Measurements from ENCODE around the gene EHHADH.

The EHHADH gene

GRCh38 chr3:185225080-185225479, 28.8 kb downstream of the EHHADH start:
- Histone ChIP-seq H3K36me3 (ENCODE audit: insufficient read depth, low read length) (no peaks in the 10 kb centered on the region), H3K9me3 (ENCODE audit: control insufficient read depth, insufficient read depth, low read length) (no peaks in the 10 kb centered on the region), H3K4me1 (ENCODE audit: insufficient read depth, low read length) (no peaks in the 10 kb centered on the region), H3K9ac (ENCODE audit: low read depth, low read length) (no peak overlapping the region)

GRCh38 chr3:185221203-185221602, 32.6 kb downstream of the EHHADH start:
- H3K9ac ChIP-seq (ENCODE audit: low read depth, low read length): no peak overlapping the region

GRCh38 chr3:185216607-185216958, 37.3 kb downstream of the EHHADH start:
- Histone ChIP-seq H3K9me3 (ENCODE audit: control insufficient read depth, insufficient read depth, low read length) (no peaks in the 10 kb centered on the region), H3K4me1 (ENCODE audit: insufficient read depth, low read length) (peaks cover 8% of the 10 kb centered on the region; the same call in 1 of the 2 replicates), H3K36me3 (ENCODE audit: insufficient read depth, low read length) (no peaks in the 10 kb centered on the region), H3K9ac (ENCODE audit: low read depth, low read length) (peak overlapping the region; percentile 28; the same call in 1 of the 2 replicates)

More at GRCh38 chr3:185221203-185221602, 32.6 kb downstream of the EHHADH start:
- peaks cover 6% of the 10 kb centered on the region; the same call in 1 of the 2 replicates for H3K4me1 ChIP-seq (ENCODE audit: insufficient read depth, low read length)
- H3K36me3 ChIP-seq (ENCODE audit: insufficient read depth, low read length): no peaks in the 10 kb centered on the region
- no peaks in the 10 kb centered on the region for H3K9me3 ChIP-seq (ENCODE audit: control insufficient read depth, insufficient read depth, low read length)

GRCh38 chr3:185215873-185216606, 37.8 kb downstream of the EHHADH start:
- Histone ChIP-seq H3K4me1 (ENCODE audit: insufficient read depth, low read length) (peaks cover 8% of the 10 kb centered on the region; the same call in 1 of the 2 replicates), H3K36me3 (ENCODE audit: insufficient read depth, low read length) (no peaks in the 10 kb centered on the region), H3K9me3 (ENCODE audit: control insufficient read depth, insufficient read depth, low read length) (no peaks in the 10 kb centered on the region), H3K9ac (ENCODE audit: low read depth, low read length) (peak overlapping the region; percentile 28; the same call in 1 of the 2 replicates)

- H3K9ac ChIP-seq (ENCODE audit: low read depth, low read length): no peak overlapping the region
- no peaks in the 10 kb centered on the region for H3K9me3 ChIP-seq (ENCODE audit: control insufficient read depth, insufficient read depth, low read length)
- peaks cover 8% of the 10 kb centered on the region; the same call in 1 of the 2 replicates for H3K4me1 ChIP-seq (ENCODE audit: insufficient read depth, low read length)
- no peaks in the 10 kb centered on the region for H3K36me3 ChIP-seq (ENCODE audit: insufficient read depth, low read length)
Measured at GRCh38 chr3:185212559-185212958, 41.3 kb downstream of the EHHADH start.

GRCh38 chr3:185212086-185212485, 41.8 kb downstream of the EHHADH start:
- Histone ChIP-seq H3K36me3 (ENCODE audit: insufficient read depth, low read length) (no peaks in the 10 kb centered on the region), H3K4me1 (ENCODE audit: insufficient read depth, low read length) (peaks cover 8% of the 10 kb centered on the region; the same call in 1 of the 2 replicates), H3K9ac (ENCODE audit: low read depth, low read length) (no peak overlapping the region), H3K9me3 (ENCODE audit: control insufficient read depth, insufficient read depth, low read length) (no peaks in the 10 kb centered on the region)

GRCh38 chr3:185210621-185211142, 43.2 kb downstream of the EHHADH start:
- Histone ChIP-seq H3K9me3 (ENCODE audit: control insufficient read depth, insufficient read depth, low read length) (no peaks in the 10 kb centered on the region), H3K4me1 (ENCODE audit: insufficient read depth, low read length) (no peaks in the 10 kb centered on the region), H3K36me3 (ENCODE audit: insufficient read depth, low read length) (no peaks in the 10 kb centered on the region), H3K9ac (ENCODE audit: low read depth, low read length) (no peak overlapping the region)

- Histone ChIP-seq H3K4me1 (ENCODE audit: insufficient read depth, low read length) (no peaks in the 10 kb centered on the region), H3K9me3 (ENCODE audit: control insufficient read depth, insufficient read depth, low read length) (no peaks in the 10 kb centered on the region), H3K36me3 (ENCODE audit: insufficient read depth, low read length) (no peaks in the 10 kb centered on the region), H3K9ac (ENCODE audit: low read depth, low read length) (no peak overlapping the region)
Measured at GRCh38 chr3:185208823-185209222, 45.0 kb downstream of the EHHADH start.

- no peaks in the 10 kb centered on the region for H3K36me3 ChIP-seq (ENCODE audit: insufficient read depth, low read length)
Measured at GRCh38 chr3:185207931-185208746, 45.7 kb downstream of the EHHADH start.

GRCh38 chr3:185207481-185207880, 46.4 kb downstream of the EHHADH start:
- Histone ChIP-seq H3K4me1 (ENCODE audit: insufficient read depth, low read length) (no peaks in the 10 kb centered on the region), H3K9me3 (ENCODE audit: control insufficient read depth, insufficient read depth, low read length) (no peaks in the 10 kb centered on the region), H3K9ac (ENCODE audit: low read depth, low read length) (no peak overlapping the region), H3K36me3 (ENCODE audit: insufficient read depth, low read length) (no peaks in the 10 kb centered on the region)

More at GRCh38 chr3:185207931-185208746, 45.7 kb downstream of the EHHADH start:
- Histone ChIP-seq H3K4me1 (ENCODE audit: insufficient read depth, low read length) (no peaks in the 10 kb centered on the region), H3K9me3 (ENCODE audit: control insufficient read depth, insufficient read depth, low read length) (no peaks in the 10 kb centered on the region), H3K9ac (ENCODE audit: low read depth, low read length) (no peak overlapping the region)

- no peaks in the 10 kb centered on the region for H3K4me1 ChIP-seq (ENCODE audit: insufficient read depth, low read length)
- no peak overlapping the region for H3K9ac ChIP-seq (ENCODE audit: low read depth, low read length)
- H3K36me3 ChIP-seq (ENCODE audit: insufficient read depth, low read length): no peaks in the 10 kb centered on the region
- H3K9me3 ChIP-seq (ENCODE audit: control insufficient read depth, insufficient read depth, low read length): no peaks in the 10 kb centered on the region
Measured at GRCh38 chr3:185205865-185206264, 48.0 kb downstream of the EHHADH start.

- Histone ChIP-seq H3K9me3 (ENCODE audit: control insufficient read depth, insufficient read depth, low read length) (no peaks in the 10 kb centered on the region), H3K4me1 (ENCODE audit: insufficient read depth, low read length) (no peaks in the 10 kb centered on the region), H3K36me3 (ENCODE audit: insufficient read depth, low read length) (no peaks in the 10 kb centered on the region), H3K9ac (ENCODE audit: low read depth, low read length) (no peak overlapping the region)
Measured at GRCh38 chr3:185204894-185205293, 49.0 kb downstream of the EHHADH start.

GRCh38 chr3:185200639-185201038, 53.2 kb downstream of the EHHADH start:
- no peaks in the 10 kb centered on the region for H3K36me3 ChIP-seq (ENCODE audit: insufficient read depth, low read length)
- H3K9ac ChIP-seq (ENCODE audit: low read depth, low read length): no peak overlapping the region
- H3K9me3 ChIP-seq (ENCODE audit: control insufficient read depth, insufficient read depth, low read length): no peaks in the 10 kb centered on the region

GRCh38 chr3:185199671-185200070, 54.2 kb downstream of the EHHADH start:
- Histone ChIP-seq H3K4me1 (ENCODE audit: insufficient read depth, low read length) (no peaks in the 10 kb centered on the region), H3K9ac (ENCODE audit: low read depth, low read length) (no peak overlapping the region), H3K9me3 (ENCODE audit: control insufficient read depth, insufficient read depth, low read length) (no peaks in the 10 kb centered on the region), H3K36me3 (ENCODE audit: insufficient read depth, low read length) (no peaks in the 10 kb centered on the region)

More at GRCh38 chr3:185200639-185201038, 53.2 kb downstream of the EHHADH start:
- H3K4me1 ChIP-seq (ENCODE audit: insufficient read depth, low read length): no peaks in the 10 kb centered on the region
